ENCODE results near the gene CDK14.

Gene CDK14

DNA sequence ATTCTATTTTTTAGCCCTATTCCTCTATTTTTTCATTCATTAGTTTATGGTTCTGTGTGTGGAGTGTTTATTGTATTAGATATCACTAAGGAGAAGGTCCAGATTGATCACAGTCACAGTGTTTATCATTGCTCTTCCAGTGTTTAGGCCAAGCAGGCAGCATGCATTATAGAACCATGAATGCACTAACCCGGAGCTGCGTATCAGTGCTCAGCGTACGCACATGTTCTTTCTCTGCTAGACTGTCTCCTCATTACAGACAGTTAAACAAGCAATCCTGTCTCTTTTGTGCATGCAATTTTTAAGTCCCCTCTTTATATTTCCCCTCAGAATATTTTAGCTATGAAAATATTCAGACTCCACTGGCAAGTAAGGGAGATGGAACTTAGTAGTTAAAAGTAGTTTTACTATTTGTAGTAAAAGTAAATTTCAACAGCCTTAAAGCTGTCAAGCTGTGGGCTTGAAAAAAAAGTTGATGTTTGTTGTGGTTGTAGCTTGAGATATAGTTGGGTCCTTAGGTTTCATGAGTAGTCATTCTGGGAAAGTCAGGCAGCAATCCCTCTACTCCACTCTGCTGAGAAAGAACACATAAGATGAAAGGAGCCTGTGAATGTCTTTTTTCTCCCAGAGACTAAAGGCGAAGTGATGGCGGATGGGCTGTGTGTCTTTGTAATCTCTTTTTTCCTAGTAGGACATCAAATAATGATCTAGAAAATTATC lies 260.4 kb downstream of the CDK14 start:
- no peak for DNase-seq

DNA sequence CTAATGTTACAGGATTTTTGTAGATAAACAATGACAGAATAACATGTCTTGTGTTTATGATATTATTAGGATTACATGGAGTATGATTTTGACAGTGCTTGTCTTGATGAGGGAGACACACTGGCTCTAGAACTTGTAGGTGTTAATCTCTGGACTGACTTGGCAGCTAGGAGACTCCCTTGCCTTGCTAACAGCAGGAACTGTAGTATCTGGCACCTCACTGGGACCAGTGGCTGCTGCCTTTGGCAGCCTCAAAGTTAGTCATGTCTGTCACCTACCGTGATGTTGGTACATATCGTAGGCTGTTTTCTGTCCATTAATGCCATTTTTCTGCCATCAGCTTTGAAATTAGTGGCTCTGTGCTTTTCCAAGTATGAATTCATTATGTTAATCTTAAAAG lies 261.5 kb downstream of the CDK14 start:
- DNase-seq: no peak

DNA sequence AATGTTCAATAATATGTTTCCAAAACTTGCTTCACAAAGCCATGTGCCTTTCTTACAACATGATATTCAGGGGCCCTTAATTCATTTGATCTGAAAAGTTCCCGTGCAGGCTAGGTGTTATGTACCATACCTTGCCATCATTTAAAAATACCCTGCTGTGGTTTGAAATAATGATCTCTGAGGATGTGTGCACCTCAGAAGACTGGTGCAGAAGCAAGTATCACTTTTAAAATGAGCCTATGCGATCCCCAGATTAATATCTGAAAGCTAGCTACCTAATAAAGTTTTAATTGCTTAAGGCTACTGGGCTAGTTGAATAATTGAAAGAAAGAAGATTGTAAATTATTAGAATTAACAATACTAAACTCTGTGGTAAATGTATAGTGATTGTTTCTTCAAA lies 262.4 kb downstream of the CDK14 start:
- no peak for DNase-seq

DNA sequence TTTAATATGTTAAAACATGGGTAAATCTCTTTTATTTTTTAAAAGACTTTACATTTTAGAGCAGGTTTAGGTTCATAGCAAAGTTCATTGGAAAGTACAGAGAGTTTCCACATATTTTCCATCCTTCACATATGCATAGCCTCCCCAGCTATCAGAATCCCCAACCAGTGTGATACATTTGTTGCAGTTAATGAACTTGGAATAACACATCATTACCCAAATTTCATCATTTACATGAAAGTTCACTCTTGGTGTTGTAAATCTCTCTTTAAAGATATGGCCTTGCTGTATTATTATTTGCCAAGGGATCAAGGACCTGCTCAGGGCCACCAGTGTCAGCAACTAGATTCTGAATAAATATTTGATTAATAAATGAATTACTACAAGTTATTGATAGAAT lies 263.4 kb downstream of the CDK14 start:
- no peak for DNase-seq

DNA sequence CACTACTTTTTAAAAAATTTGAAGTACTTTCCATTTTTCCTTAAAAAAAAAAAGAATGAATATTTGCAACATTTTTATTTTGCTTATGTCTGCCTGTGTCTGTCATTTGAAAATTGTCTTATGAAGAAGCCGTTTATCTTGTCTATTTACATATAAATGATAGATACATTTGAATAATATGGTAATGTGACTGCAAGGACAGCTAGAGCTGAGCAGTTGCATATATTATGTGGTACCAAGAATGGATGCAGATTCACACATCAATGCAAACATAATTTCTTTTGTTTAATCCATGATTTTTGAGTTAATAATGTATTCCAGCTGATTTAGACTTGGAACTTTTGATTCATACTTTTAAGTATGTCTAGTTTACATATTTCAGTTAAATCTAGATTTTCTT lies 268.0 kb downstream of the CDK14 start:
- no peak for DNase-seq

DNA sequence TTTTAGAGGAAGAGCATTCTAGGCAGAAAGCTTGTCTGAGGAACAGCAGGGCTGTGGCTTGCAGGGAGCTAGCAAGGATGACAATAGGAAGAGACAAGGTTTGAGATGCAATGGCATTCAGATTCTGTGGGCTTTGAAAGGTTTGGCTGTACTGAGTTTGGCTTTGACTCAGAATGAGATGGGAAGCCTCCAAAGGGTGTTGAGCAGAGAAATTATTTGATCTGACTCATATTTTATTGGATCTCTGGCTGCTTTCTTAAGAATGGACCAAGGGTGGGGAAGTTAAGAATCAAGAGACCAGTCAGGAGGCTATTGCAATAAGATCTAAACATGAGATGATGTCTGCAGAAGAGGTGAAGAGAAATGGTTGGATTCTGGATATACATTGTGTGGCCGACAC lies 273.2 kb downstream of the CDK14 start:
- DNase-seq: no peak

DNA sequence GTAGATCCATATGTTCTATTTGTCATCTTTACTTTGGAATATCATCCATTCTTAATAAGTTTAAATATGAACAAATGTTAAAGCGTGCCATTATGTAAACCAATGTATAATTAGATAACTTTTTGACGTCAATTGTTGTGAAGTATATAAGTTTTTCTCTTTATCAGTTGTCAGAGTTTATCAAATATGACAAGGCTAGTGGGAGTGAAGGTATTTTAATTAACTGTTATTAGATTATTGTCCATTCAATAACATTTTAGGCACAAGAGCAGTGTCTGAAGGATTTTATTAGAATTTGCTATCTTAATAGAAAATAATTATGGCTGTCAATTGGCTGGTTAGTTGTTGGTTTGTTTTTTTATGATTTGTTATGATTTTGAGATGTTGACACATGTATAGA lies 280.6 kb downstream of the CDK14 start:
- no peak for DNase-seq

DNA sequence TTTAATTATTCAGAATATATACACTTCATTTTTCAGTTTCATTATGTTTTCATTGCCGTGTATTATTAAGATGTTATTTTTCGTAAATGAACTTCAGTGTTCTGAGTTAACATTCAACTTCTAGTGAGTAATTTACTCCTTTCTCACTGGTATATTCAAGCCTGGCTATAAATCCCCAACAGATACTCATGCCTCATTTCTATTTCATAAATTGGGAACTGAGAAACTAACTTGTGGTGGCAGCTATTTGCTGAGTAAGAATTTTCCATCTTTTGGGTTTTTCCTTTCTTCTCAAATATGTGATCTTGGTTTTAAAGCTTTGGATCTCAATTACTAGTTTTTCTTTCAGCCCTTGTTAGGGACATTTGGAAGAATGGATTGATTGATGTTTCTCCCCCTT lies 281.1 kb downstream of the CDK14 start:
- DNase-seq: no peak

DNA sequence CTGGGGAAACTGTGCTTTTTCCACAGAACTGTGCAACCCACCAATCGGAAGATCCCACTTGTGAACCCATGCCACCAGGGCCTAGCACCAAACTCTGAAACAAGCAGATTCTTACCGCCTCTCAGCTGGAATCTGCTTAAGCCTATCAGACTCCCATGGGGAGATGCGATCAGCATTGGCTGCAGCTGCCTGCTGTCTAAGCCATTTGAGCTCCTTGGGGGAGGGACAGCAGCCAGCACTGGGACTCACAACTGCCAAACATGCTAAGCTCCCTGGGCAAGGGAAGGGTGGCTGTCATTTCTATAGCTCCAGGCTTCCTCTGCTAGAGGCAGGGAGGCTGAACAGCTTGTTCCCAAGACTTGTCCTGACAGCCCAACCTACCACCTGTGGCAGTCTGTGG lies 283.8 kb downstream of the CDK14 start:
- DNase-seq: no peak

DNA sequence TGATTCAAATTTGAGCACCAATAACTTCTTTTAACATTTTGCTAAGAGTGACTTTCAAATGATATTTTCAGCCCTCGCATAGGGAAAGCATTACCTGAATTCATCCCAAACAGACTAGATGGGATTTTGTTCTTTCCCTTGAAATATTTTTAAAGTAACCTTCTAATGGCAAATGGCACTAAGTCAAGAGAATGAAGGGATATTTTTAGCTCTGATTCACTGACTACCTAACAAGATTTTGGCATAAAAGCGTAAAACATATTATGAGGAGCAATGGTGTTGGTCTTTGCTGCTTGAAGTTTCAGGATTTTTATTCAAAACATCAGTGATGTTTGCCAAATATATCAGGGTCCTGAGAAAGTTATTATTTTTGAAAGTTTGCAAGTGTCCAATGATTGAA lies 290.3 kb downstream of the CDK14 start:
- DNase-seq: no peak

DNA sequence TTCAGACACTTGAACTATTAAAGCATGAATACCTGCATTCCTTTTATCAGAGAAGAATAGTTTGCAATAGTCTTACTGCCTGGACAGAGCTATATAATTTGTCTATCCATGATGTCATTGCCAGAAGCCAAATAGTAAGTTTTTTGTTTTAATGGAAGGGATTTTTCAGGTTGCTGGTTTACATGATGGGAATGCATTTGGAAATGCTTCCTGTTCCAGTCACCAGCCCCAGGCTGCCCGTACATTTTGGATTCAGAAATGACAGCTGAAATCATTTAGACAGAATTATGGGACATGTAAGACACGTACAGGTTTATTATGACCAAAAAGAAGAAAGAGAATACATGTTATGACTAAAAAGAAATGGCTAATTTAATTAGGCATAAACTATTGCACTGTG lies 293.1 kb downstream of the CDK14 start:
- DNase-seq: no peak

DNA sequence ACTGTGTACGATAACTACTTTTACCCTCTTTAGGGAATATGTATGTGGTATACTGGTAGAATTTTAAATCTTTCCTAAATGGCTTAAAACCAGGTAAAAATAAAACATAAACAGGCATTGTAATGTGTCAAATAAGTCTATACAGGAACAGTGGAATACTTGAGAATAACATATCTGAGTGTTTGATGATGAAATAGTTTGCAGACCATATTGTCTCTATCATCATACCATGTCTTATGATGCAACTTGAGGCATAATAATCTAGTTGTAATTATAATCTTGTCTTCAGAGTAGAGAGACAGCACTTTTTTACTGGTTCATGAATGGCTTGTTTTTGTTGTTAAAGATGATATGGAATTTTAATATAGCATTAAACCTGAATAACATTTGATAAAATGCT lies 293.5 kb downstream of the CDK14 start:
- DNase-seq: no peak

DNA sequence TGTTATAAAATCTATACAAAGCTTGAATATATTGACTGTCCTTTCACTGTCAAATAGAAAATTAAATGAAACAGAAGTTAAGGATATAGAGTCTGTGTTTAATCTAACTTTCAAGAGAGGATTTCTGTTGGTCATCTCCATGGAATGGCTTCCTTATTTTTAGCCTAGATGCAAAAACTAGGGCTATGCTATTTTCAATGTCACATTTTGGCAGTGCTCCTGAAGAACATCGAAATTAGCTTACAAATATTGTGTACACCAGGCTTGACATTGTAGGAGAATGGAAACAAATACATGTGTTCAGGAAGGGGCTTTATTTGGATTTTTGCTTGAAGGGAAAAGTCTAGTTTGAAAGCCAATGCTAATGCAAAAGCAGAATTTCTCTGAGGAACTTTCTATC lies 295.4 kb downstream of the CDK14 start:
- no peak for DNase-seq

DNA sequence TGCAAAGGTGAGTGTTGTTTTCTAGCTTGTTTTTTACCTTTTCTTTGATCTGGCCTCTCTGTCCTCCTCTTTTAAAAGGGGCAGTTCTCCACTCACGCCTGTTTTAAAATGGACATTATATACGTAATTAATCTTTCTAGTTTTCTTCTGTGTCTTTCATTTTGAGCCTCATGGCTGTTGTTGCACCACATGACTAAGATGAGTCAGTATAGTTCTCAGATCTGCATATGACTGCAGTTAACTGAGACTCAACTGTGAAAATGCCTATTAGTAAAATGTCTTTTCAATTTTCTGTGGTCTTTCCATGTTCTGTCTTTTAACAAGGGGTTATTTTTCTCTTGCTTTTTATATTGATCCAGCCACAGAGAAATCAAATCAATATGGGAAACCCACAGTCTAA lies 296.1 kb downstream of the CDK14 start:
- no peak for DNase-seq

DNA sequence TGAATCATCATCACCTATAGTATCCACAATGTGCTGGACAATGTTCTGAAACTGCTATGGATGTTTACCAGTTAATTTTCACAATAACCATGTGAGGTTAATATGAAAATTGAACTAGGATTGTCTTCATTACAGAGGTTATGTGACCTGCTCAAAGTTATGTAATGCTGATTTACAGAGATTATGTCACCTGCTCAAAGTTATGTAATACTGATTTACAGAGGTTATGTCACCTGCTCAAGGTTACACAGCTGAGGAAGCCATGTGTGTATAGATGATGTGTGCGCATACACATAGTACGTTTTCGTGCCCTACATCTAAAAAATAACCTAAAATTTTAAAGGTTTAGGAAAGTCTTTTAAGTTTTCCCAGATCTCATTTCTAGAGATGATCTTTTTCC lies 298.0 kb downstream of the CDK14 start:
- no peak for DNase-seq

DNA sequence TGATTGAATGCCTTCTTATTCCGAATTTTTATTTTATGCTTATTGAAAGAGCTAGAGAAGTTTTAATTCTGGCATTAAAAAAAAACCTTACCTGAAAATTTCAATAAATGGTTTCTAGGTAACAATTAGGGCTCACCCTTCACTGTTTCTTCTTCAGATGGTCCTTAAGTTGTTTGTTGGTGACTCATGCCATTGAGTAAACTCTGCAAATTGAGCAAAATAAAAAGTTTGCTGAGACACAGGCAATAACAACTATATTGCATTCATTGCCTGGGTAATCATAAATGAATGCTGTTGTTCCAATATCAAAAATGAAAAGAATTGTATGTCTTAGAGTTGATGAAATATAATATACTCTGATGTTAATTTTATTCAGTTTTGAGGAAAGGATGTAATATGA lies 300.3 kb downstream of the CDK14 start:
- no peak for DNase-seq

DNA sequence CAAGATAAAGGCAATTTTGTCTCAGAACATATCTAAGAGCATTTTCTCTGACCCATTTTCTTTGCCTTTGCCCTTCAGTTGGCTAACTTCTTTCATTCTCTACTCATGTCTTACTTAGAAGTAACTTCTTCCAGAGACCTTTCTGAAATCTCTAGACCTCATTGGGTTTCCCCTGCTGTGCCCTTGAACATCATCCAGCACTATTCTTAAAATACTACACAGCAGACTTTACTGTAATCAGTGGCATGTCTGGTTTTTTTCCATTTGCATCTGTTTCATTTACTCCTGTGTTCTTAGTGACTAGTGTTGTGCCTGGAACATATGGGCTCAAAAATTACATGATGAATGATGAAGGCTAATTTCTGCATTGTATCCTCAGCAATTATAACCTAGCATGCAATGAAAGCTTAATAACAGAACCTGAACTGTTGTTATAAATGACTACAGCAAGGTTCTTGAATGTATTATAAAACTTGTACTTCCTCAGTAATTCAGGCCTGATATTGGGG lies 301.9 kb downstream of the CDK14 start:
- no peak for DNase-seq

DNA sequence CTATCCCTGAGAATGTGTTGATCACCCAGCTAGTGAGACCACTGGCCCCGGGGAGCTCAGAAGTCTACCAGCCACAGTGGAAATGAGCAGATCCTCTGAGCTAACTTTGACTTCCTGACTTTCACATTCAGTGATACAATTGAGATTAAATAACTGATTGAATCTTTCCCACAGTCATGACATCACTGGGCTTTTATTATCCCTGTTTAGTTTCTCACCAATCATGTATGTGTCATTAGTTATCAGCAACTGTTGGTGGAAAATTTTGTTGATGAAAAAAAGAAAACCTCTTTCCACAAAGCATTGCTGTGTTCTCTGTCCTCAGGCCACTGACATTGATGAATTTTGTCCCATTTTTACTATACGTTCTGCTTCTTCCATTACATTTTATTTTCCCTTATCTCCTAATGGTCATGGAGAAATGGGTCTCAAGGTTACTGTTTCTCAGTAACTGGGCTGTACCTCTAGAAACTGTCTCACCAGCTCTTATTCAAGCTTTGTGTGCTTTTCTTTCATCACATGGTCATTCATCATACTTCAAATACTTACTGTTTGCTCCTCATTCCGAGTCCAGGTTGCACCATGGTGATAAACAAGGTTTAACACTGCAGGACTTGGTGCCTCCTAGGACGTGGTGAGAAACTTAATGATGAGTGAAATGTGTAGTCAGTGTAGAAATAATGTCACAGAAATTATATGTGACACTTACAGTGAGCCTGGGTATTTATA lies 304.7 kb downstream of the CDK14 start:
- no peak for DNase-seq

DNA sequence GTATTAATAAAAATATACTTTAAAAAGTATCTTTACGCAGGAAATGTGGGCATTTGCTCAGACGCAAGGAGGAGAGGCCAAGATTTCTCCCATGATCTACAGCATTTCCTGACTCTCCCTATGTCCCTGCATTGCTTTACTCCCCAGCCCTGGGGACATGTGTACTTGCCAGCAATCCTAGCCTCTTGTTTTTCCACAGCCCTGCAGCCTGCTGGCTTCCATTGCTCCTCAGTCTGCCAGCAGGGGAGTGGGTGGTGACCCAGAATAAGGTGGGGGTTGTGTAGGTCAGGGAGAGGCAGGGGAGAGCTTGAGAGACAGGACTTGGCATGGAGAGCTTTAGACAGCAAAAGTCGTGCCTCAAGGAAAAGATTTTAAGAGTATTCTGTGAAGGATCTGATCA lies 307.7 kb downstream of the CDK14 start:
- no peak for DNase-seq

DNA sequence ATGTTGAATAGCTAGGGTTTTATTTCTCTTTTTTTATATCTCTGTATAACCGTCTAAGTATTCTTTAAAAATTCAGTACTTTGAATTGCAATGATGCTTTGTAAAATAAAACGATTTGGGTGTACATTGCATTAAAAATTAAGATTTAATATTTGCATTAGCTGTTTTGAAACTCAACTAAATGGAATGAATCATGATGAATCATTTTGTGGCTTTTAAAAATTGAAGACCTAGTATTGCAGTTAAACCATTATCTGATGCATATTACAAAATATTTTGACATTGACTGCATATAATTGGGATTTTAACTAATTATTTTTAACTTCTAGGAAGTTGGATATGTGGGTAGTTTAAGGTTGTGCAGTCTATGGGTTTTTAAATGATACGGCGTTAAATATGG lies 314.0 kb downstream of the CDK14 start:
- DNase-seq: no peak

DNA sequence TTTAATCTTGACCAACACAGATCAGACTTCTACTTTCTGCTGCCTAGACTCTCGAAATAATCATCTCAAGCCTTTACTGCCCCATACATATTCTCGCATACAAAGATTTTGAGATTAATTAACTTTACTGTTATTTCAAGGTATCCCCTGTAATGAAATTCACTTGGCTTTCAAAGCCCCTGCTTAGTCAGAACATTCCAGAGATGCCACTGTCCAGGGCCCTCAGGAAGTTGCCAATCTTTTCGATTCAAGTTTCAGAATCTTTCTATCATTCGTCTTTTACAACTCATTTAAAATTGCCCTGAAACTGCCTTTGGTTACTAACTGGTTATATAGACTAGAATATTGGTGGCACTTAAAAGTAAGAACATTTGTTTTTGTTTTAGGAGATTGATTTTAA lies 320.2 kb downstream of the CDK14 start:
- DNase-seq: no peak

DNA sequence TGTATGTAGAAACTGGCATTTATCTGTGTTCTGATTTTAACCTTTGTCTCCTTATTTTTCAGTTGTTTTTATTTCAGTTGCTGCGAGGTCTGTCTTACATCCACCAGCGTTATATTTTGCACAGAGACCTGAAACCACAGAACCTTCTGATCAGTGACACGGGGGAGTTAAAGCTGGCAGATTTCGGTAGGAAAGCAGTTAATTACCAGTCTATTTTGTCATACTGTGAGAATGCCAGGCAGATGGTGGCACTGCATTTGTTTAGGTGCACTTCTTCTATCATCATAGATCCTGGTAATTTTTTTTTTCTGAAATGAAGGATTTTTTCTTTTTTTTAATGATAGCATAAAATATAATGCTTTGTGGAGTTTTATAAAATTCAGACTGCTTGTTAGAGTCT lies 321.4 kb downstream of the CDK14 start:
- DNase-seq: no peak

DNA sequence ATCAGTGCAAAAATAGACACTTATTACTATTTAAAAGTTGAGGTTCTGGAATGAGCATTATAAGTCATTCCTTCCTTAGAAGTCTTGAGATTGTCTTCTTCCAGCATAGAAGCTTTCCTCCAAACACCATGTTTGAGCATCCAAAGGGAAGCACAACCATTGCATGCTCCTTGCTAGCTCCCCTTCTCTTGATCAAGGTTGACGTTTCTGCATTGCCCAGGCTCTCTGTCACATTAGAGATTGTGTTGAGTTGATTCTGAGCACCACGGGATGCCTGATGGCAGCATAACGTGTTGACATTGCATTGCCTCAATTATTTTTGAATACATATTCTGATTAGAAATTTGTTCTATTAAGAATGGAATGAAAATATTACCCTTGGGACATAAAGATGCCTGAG lies 322.2 kb downstream of the CDK14 start:
- no peak for DNase-seq

DNA sequence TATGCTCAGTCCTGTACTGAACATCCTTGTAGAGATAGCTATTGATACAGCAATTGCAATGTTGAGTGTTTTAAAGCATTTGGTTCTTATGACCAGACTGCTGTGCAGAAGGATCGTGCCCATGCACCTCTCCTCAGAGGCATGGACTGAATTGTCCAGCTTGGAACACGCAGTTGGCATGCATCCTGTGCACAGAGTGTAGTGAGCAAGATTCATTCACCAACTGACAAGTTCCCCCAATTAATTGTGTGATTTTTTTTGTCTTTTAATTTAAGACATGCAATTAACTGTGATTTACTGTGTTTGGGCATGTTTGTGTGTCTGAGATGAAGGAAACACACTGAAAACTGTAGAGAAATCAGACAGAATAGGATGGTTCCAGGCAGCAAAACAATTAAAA lies 323.7 kb downstream of the CDK14 start:
- no peak for DNase-seq

DNA sequence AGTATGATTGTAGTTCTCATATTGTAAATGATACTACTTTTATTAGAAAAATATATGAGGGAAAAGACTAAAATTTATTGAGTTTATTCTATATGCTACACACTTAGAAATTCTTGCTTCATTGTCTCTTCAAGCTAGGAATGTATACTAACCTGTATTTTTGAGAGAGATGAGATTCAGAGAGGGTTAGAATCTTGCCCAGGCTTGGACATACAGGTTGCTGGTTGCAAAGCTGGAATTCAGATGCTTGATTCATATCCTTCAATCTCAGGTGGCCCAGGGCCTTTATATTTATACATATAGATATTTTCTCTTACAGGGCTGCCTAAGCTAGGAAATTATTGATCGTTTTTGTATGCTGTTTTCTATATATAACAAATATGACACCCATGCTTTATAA lies 324.2 kb downstream of the CDK14 start:
- no peak for DNase-seq

Data from MV-4-11 (cell line).